SK-N-SH treated with all-trans-retinoic acid at 6 μM for 48 hours (cell line): Measurements from ENCODE around the gene METTL2B.

Experiments
- GLIS3 ChIP-seq: fragments of 250-450 bp; sonication (Bioruptor Pico); IDR thresholded peaks from 2 replicates; pipeline ENCODE4 v1.5.0; 2020; ENCODE audit warnings: mild to moderate bottlenecking, moderate library complexity
- PATZ1 ChIP-seq: fragments of 250-450 bp; sonication (Bioruptor Pico); IDR thresholded peaks from 2 replicates; pipeline ENCODE4 v1.8.0; 2020; ENCODE audit warnings: mild to moderate bottlenecking, moderate library complexity, borderline replicate concordance
- POU6F1 ChIP-seq: fragments of 250-450 bp; sonication (Bioruptor Pico); IDR thresholded peaks from 2 replicates; pipeline ENCODE4 v1.8.0; 2021; ENCODE audit warnings: low read depth, mild to moderate bottlenecking, moderate library complexity, borderline replicate concordance
- PPARA ChIP-seq: fragments of 250-450 bp; sonication (Bioruptor Pico); IDR thresholded peaks from 2 replicates; pipeline ENCODE4 v1.5.0; 2020; ENCODE audit warnings: mild to moderate bottlenecking, borderline replicate concordance
- SNAI2 ChIP-seq: fragments of 250-450 bp; sonication (Bioruptor Pico); IDR thresholded peaks from 2 replicates; pipeline ENCODE4 v1.5.0; 2020; ENCODE audit warnings: mild to moderate bottlenecking, moderate library complexity
- ZC3H10 ChIP-seq: fragments of 250-450 bp; sonication (Bioruptor Pico); IDR thresholded peaks from 2 replicates; pipeline ENCODE4 v1.5.1; 2021; ENCODE audit warnings: mild to moderate bottlenecking, moderate library complexity

GRCh38 chr7:128450409-128450808, 26.1 kb upstream of the METTL2B start:
- no peak for TF ChIP-seq POU6F1 (CRISPR knock-in tag)
- no peak for TF ChIP-seq ZC3H10 (CRISPR knock-in tag)
- TF ChIP-seq PPARA (CRISPR knock-in tag) = no peak
- TF ChIP-seq GLIS3 = no peak
- no peak for TF ChIP-seq SNAI2
- no peak for TF ChIP-seq PATZ1 (CRISPR knock-in tag)
